Ascending aorta (tissue), 2 donors: Measurements from ENCODE around the gene NUFIP1. TPM values are rescaled to one million over a fixed set of nuclear protein-coding genes. Genes with fewer than 3 reads are reported as not detected.

ENCODE experiments used
- DNase-seq, 2 donors: peaks; one replicate each; pipeline ENCODE4 v3.0.0-alpha.2; 2019; ENCODE audit warnings: low spot score in 2 of 2
- H3K27ac ChIP-seq, 2 donors: fragments of 200-600 bp; sonication (generic); one replicate each; pipeline ENCODE4 v1.5.1; 2016 to 2017; ENCODE audit warnings: mild to moderate bottlenecking in 1 of 2
- H3K27me3 ChIP-seq: fragments of 200-600 bp; sonication (generic); one replicate; pipeline ENCODE4 v1.5.1; 2017
- H3K36me3 ChIP-seq, 2 donors: fragments of 200-600 bp; sonication (generic); one replicate each; pipeline ENCODE4 v1.5.1; 2016
- H3K4me1 ChIP-seq, 2 donors: fragments of 200-600 bp; sonication (generic); one replicate each; pipeline ENCODE4 v1.5.1; 2016 to 2017; ENCODE audit warnings: mild to moderate bottlenecking in 1 of 2
- H3K4me3 ChIP-seq, 2 donors: fragments of 200-600 bp; sonication (generic); one replicate each; pipeline ENCODE4 v1.5.1; 2016 to 2017; ENCODE audit warnings: mild to moderate bottlenecking in 1 of 2
- H3K9me3 ChIP-seq, 2 donors: fragments of 200-600 bp; sonication (generic); one replicate each; pipeline ENCODE4 v1.5.1; 2016
- CTCF ChIP-seq, 3 experiments: fragments of 200-600 bp in 2 of 3; fragments of 450-650 bp in 1 of 3; sonication (generic) in 2 of 3; IDR thresholded peaks; one replicate each; pipeline ENCODE4 v1.5.1; 2016 to 2019; ENCODE audit warnings: antibody characterized with exemption in 3 of 3, mild to moderate bottlenecking in 1 of 3, moderate library complexity in 1 of 3
- intact Hi-C: fragments of 100-400 bp; cut with DNase I; formaldehyde crosslinking; loops from one replicate; pipeline ENCODE4 v1.15.1; 2023
- total RNA-seq: library from RNA; depleted of rRNA; stranded (reverse); fragments of >200 nt; gene quantifications from one replicate; pipeline ENCODE4 v1.1.0, GENCODE V29; 2016

NUFIP1 gene
- total RNA-seq, 1 donor from 2014 or later, result 3.1 TPM

- intact Hi-C loops, result no loop called here
- TF ChIP-seq CTCF (IDR thresholded peaks at IDR 0.05), result no peak
- Histone ChIP-seq H3K36me3 (peaks cover 31 to 58% of the 10 kb centered on the region in 2 donors), H3K4me1 (no peaks in the 10 kb centered on the region), H3K27ac (no peak overlapping the region), H3K9me3 (no peaks in the 10 kb centered on the region), H3K27me3 (no peaks in the 10 kb centered on the region), H3K4me3 (no peak overlapping the region)
- no peak for DNase-seq
These were observed 27.6 kb upstream of the NUFIP1 start for GRCh38 chr13:45016792-45017425.

- Histone ChIP-seq H3K27ac (no peak overlapping the region), H3K4me3 (no peak overlapping the region), H3K27me3 (no peaks in the 10 kb centered on the region), H3K36me3 (peaks cover 30 to 58% of the 10 kb centered on the region in 2 donors), H3K9me3 (no peaks in the 10 kb centered on the region), H3K4me1 (no peaks in the 10 kb centered on the region)
- TF ChIP-seq CTCF (IDR thresholded peaks at IDR 0.05), result no peak
- no peak for DNase-seq
- intact Hi-C loops, result no loop called here
These were observed 26.0 kb upstream of the NUFIP1 start for GRCh38 chr13:45015300-45015699.

- Histone ChIP-seq H3K27me3 (no peaks in the 10 kb centered on the region), H3K36me3 (peaks cover 48 to 58% of the 10 kb centered on the region in 2 donors), H3K27ac (no peak overlapping the region), H3K9me3 (no peaks in the 10 kb centered on the region), H3K4me3 (no peak overlapping the region), H3K4me1 (no peaks in the 10 kb centered on the region)
- no peak for TF ChIP-seq CTCF (IDR thresholded peaks at IDR 0.05)
- intact Hi-C loops, result no loop called here
- no peak for DNase-seq
These were observed 21.9 kb upstream of the NUFIP1 start for GRCh38 chr13:45011198-45011597.

- TF ChIP-seq CTCF (IDR thresholded peaks at IDR 0.05), result no peak
- no peak overlapping the region for H3K27ac ChIP-seq
- H3K36me3 ChIP-seq, result peaks cover 45 to 67% of the 10 kb centered on the region in 2 donors
- H3K4me1 ChIP-seq, result no peaks in the 10 kb centered on the region
- intact Hi-C loops, result no loop called here
- no peaks in the 10 kb centered on the region for H3K9me3 ChIP-seq
- H3K4me3 ChIP-seq, result no peak overlapping the region
- no peak for DNase-seq
- no peaks in the 10 kb centered on the region for H3K27me3 ChIP-seq
These were observed 18.6 kb upstream of the NUFIP1 start for GRCh38 chr13:45007823-45008222.

- H3K4me3 ChIP-seq, result no peak overlapping the region
- no peaks in the 10 kb centered on the region for H3K27me3 ChIP-seq
- TF ChIP-seq CTCF (IDR thresholded peaks at IDR 0.05), result no peak
- DNase-seq, result no peak
- no peaks in the 10 kb centered on the region for H3K9me3 ChIP-seq
- intact Hi-C loops, result no loop called here
- H3K4me1 ChIP-seq, result no peaks in the 10 kb centered on the region
- H3K27ac ChIP-seq, result no peak overlapping the region
- H3K36me3 ChIP-seq, result peaks cover 46 to 73% of the 10 kb centered on the region in 2 donors
These were observed 18.0 kb upstream of the NUFIP1 start for GRCh38 chr13:45007225-45007624.

GRCh38 chr13:45004096-45004495, 14.8 kb upstream of the NUFIP1 start:
- intact Hi-C loops, result no loop called here
- Histone ChIP-seq H3K4me3 (no peak overlapping the region), H3K27me3 (no peaks in the 10 kb centered on the region), H3K27ac (no peak overlapping the region), H3K4me1 (no peaks in the 10 kb centered on the region), H3K36me3 (peaks cover 31 to 67% of the 10 kb centered on the region in 2 donors), H3K9me3 (no peaks in the 10 kb centered on the region)
- TF ChIP-seq CTCF (IDR thresholded peaks at IDR 0.05), result no peak
- DNase-seq, result no peak
